Measurements from ENCODE around the gene GPR158. TPM values are rescaled to one million over a fixed set of nuclear protein-coding genes. Genes with fewer than 3 reads are reported as not detected.

Gene GPR158
- total RNA-seq, 4 donors from 2014 or later: 0.07 to 0.27 TPM; not detected in 2

- Histone ChIP-seq H3K27ac (no peak overlapping the region), H3K4me1 (no peaks in the 10 kb centered on the region), H3K9me3 (peaks cover 0 to 3% (median 0%) of the 10 kb centered on the region in 3 donors), H3K27me3 (no peaks in the 10 kb centered on the region), H3K36me3 (no peaks in the 10 kb centered on the region), H3K4me3 (no peak overlapping the region)
- ATAC-seq: no peak
- 100% methylated on average over 1 of the region's 1 CpG; no CpG with 5 or more reads in 1 of the 2 donors for WGBS, 2 donors (ENCODE audit: low coverage in 1 of 2)
- TF ChIP-seq POLR2AphosphoS5 (IDR thresholded peaks at IDR 0.05) (no peak), CTCF (IDR thresholded peaks at IDR 0.05) (no peak), POLR2A (IDR thresholded peaks at IDR 0.05) (no peak), EP300 (IDR thresholded peaks at IDR 0.05) (no peak)
These were observed 317.2 kb downstream of the GPR158 start for GRCh38 chr10:25492040-25492439.

- Histone ChIP-seq H3K4me1 (no peaks in the 10 kb centered on the region), H3K36me3 (no peaks in the 10 kb centered on the region), H3K27me3 (no peaks in the 10 kb centered on the region), H3K9me3 (no peaks in the 10 kb centered on the region), H3K4me3 (no peak overlapping the region), H3K27ac (no peak overlapping the region)
- no peak for TF ChIP-seq POLR2AphosphoS5 (IDR thresholded peaks at IDR 0.05)
- TF ChIP-seq EP300 (IDR thresholded peaks at IDR 0.05): no peak
- TF ChIP-seq CTCF (IDR thresholded peaks at IDR 0.05): no peak
- TF ChIP-seq POLR2A (IDR thresholded peaks at IDR 0.05): no peak
- no peak for ATAC-seq
These were observed 317.9 kb downstream of the GPR158 start for GRCh38 chr10:25492680-25493079.

- H3K4me1 ChIP-seq: no peaks in the 10 kb centered on the region
- no peak for ATAC-seq
- no peak overlapping the region for H3K4me3 ChIP-seq
- 5 to 17% methylated on average over 3 to 4 of the region's 4 CpGs for WGBS, 2 donors (ENCODE audit: low coverage in 1 of 2)
- no peaks in the 10 kb centered on the region for H3K36me3 ChIP-seq
- H3K27ac ChIP-seq: no peak overlapping the region
- H3K9me3 ChIP-seq: no peaks in the 10 kb centered on the region
- H3K27me3 ChIP-seq: no peaks in the 10 kb centered on the region
- no peak for TF ChIP-seq POLR2AphosphoS5 (IDR thresholded peaks at IDR 0.05)
- TF ChIP-seq POLR2A (IDR thresholded peaks at IDR 0.05): no peak
- no peak for TF ChIP-seq CTCF (IDR thresholded peaks at IDR 0.05)
- no peak for TF ChIP-seq EP300 (IDR thresholded peaks at IDR 0.05)
These were observed 318.5 kb downstream of the GPR158 start for GRCh38 chr10:25493122-25493893.

GRCh38 chr10:25497246-25497645, 322.4 kb downstream of the GPR158 start:
- 69 to 81% methylated on average over 3 of the region's 3 CpGs for WGBS, 2 donors (ENCODE audit: low coverage in 1 of 2)

More at GRCh38 chr10:25497246-25497645, 322.4 kb downstream of the GPR158 start:
- Histone ChIP-seq H3K27ac (no peak overlapping the region), H3K9me3 (no peaks in the 10 kb centered on the region), H3K27me3 (no peaks in the 10 kb centered on the region), H3K4me1 (no peaks in the 10 kb centered on the region), H3K4me3 (no peak overlapping the region), H3K36me3 (no peaks in the 10 kb centered on the region)
- TF ChIP-seq EP300 (IDR thresholded peaks at IDR 0.05) (no peak), POLR2AphosphoS5 (IDR thresholded peaks at IDR 0.05) (no peak), CTCF (IDR thresholded peaks at IDR 0.05) (no peak), POLR2A (IDR thresholded peaks at IDR 0.05) (no peak)
- ATAC-seq: no peak
